Measurements from ENCODE around the gene PGP.

PGP gene

GRCh38 chr16:2197765-2198164 lies 16.9 kb downstream of the PGP start:
- DNase-seq, result no peak

GRCh38 chr16:2196981-2197511 lies 17.6 kb downstream of the PGP start:
- DNase-seq, result no peak

- no peak for DNase-seq
These were observed 18.3 kb downstream of the PGP start, which contains the start of gene CASKIN1 for GRCh38 chr16:2196162-2196980. Gene CASKIN1, minus strand, starts transcription at chr16:2196605. Its CDS starts 173 bp downstream, at chr16:2196432.

- DNase-seq, result no peak
These were observed 19.1 kb downstream of the PGP start for GRCh38 chr16:2195322-2196161.

GRCh38 chr16:2194852-2195321 lies 19.8 kb downstream of the PGP start:
- DNase-seq, result peak; percentile 49

GRCh38 chr16:2194166-2194834 lies 20.3 kb downstream of the PGP start:
- peak; percentile 47 for DNase-seq

GRCh38 chr16:2191446-2191706 lies 23.3 kb downstream of the PGP start:
- DNase-seq, result no peak

- DNase-seq, result no peak
These were observed 23.8 kb downstream of the PGP start for GRCh38 chr16:2190659-2191445.

GRCh38 chr16:2190002-2190658 lies 24.5 kb downstream of the PGP start:
- no peak for DNase-seq

GRCh38 chr16:2189252-2189893 lies 25.3 kb downstream of the PGP start:
- DNase-seq, result no peak

- DNase-seq, result no peak
These were observed 26.2 kb downstream of the PGP start for GRCh38 chr16:2188395-2188794.

GRCh38 chr16:2187212-2187611 lies 27.4 kb downstream of the PGP start:
- no peak for DNase-seq

GRCh38 chr16:2186505-2186904 lies 28.1 kb downstream of the PGP start:
- DNase-seq, result no peak

- DNase-seq, result no peak
These were observed 28.6 kb downstream of the PGP start for GRCh38 chr16:2186064-2186463.

- no peak for DNase-seq
These were observed 29.7 kb downstream of the PGP start for GRCh38 chr16:2184962-2185361.

GRCh38 chr16:2184346-2184745 lies 30.3 kb downstream of the PGP start:
- no peak for DNase-seq

- no peak for DNase-seq
These were observed 31.0 kb downstream of the PGP start for GRCh38 chr16:2183671-2184070.

GRCh38 chr16:2181952-2182351 lies 32.7 kb downstream of the PGP start:
- DNase-seq, result no peak

- DNase-seq, result no peak
These were observed 33.4 kb downstream of the PGP start for GRCh38 chr16:2180962-2181923.

- no peak for DNase-seq
These were observed 34.2 kb downstream of the PGP start for GRCh38 chr16:2180461-2180860.

Data from COR-L47 (cell line).